HL-60/S4 (cell line): ENCODE data around the gene AGGF1.
"Not testable (repeated sequence)": the region's sequence is repeated elsewhere in the genome, so short reads cannot be mapped to it uniquely, and the experiment has no call there.

Experiments
- in situ Hi-C: fragments of 300-500 bp; cut with MboI; formaldehyde crosslinking; loops from 2 replicates; pipeline ENCODE4 v1.14.3; 2022; ENCODE audit warnings: low sequenced_read_pairs

Gene AGGF1, protein sequence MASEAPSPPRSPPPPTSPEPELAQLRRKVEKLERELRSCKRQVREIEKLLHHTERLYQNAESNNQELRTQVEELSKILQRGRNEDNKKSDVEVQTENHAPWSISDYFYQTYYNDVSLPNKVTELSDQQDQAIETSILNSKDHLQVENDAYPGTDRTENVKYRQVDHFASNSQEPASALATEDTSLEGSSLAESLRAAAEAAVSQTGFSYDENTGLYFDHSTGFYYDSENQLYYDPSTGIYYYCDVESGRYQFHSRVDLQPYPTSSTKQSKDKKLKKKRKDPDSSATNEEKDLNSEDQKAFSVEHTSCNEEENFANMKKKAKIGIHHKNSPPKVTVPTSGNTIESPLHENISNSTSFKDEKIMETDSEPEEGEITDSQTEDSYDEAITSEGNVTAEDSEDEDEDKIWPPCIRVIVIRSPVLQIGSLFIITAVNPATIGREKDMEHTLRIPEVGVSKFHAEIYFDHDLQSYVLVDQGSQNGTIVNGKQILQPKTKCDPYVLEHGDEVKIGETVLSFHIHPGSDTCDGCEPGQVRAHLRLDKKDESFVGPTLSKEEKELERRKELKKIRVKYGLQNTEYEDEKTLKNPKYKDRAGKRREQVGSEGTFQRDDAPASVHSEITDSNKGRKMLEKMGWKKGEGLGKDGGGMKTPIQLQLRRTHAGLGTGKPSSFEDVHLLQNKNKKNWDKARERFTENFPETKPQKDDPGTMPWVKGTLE

GRCh38 chr5:77030097-77031071 lies at the start of gene AGGF1:
Gene AGGF1, plus strand, starts transcription at chr5:77030404. Its CDS starts 363 bp downstream, at chr5:77030767.
- in situ Hi-C loops: no loop called here

- in situ Hi-C loops: no loop called here
Measured at GRCh38 chr5:76980518-76981144, 49.6 kb upstream of the AGGF1 start.

DNA sequence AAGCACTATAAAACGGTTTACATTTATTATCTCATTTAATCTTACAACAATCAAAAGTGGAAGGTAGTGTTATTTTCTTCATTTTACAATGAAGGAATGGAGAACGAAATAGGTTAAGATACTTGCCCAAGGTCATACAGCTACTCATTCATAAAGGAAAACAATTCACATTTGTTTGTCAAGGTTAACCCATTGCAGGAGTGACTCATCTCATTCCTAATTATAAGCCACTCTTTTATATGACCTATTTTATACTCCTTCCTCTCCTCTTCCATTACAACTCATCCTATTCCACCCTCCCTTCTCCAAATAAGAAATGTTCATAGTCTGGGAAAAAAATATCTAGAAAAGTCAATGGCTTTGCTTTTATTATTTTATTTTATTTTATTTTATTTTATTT lies 47.8 kb upstream of the AGGF1 start:
- in situ Hi-C loops: no loop called here

DNA sequence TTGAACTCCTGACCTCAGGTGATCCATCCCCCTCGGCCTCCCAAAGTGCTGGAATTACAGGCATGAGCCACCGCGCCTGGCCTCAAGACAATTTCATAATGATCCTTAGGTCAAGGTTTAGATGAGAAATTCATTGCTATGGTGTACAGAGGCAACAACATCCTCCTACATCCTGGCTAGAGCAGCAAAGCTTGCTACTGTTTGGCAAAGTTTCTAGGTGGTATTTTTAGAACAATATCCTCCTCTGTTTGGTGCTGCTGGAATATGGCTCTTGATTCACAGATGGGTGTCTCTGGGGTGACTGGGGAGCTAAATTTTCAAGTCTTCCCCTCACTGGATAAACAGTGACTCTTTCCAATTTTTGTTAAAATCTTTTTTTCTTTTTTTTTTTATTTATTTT lies 46.7 kb upstream of the AGGF1 start:
- in situ Hi-C loops: no loop called here

DNA sequence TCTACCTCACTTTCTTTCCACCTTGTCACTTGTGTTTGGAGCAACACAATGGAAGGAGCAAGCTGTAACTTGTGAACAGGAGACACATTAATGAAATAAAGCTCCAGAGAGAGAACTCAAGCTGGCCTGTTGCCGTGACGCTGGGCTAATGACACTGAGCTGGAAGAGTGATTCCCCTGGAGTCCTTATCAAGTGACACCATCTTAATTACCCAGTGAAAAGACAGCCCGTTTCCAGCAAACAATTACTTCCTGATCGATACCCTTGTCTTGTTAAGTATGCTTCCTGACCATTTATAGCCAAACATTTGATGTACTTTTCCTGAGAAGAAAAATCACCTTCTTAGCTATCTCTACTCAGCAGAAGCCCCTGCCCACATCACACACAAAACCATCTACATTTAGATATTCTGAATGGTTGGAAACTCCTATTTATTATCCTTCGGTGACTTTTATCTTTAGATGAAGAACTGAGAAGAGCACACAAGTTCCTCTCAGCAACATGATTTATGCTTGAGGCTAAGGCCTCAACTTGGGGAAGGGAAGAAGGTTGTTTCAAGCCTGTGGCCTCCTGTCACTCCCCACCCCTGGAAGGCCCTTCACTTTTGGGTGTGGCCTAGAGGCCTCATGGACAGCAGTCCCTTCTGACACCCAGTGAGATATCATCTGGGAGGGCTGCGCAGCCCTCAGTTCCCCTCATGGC lies 43.2 kb upstream of the AGGF1 start:
- in situ Hi-C loops: no loop called here

DNA sequence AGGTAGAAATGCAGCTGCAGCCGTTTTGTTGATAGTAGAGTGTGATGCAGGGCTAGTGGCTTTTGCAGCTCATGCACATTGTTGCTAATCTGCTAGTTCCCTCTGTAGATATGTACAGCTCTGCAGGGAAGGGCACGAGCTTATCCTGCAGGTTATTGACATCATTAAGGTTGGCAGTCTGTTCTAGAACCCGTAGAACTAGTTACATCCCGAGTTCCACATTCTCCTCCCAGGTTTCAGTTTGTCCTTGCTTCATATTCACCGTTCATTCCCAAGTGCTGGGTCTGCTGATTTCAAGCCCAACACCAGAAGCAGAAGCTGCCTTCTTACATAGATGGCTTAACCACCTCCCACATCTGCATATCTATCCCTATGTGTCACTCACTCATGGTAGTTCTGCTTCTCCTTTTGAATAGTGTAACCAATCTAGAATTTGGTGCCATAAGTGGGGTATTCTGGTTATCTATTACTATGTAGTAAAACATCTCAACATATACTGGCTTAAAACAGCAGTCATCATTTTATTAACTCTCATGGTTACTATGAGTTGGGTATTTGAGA lies 39.2 kb upstream of the AGGF1 start:
- in situ Hi-C loops: no loop called here

DNA sequence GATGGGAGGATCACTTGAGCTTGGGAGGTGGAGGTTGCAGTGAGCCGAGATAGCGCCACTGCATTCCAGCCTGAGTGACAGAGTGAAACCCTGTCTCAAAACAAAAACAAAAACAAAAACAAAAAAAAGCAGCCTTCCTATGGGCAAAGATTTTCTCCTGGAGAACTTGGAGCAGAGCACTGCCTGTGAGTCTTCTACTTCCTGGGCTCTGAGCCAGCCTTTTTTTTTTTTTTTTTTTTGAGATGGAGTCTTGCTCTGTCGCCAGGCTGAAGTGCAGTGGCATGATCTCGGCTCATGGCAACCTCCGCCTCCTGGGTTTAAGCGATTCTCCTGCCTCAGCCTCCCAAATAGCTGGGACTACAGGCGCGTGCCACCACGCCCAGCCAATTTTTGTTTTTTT lies 36.8 kb upstream of the AGGF1 start:
- in situ Hi-C loops: not testable (repeated sequence)

DNA sequence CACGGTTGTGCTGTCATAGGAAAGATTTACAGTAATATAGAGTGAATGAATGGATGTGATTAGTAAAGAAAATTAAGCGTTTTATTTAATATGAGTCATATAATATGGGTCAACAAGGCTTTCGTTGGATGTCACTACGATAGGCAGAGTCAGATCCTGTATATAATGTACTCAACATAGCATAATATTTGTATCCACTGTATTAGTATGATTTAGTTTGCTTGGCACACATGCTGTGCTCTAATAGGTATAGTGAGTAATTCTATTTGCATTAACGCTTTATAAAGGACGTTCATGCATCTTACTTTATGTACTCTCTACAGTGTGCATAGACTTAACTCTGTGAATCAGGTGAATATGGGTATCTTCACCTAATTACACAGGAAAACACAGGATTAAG lies 35.9 kb upstream of the AGGF1 start:
- in situ Hi-C loops: no loop called here

GRCh38 chr5:76998251-76998650 lies 32.0 kb upstream of the AGGF1 start:
- in situ Hi-C loops: not testable (repeated sequence)

GRCh38 chr5:76999451-76999850 lies 30.8 kb upstream of the AGGF1 start:
- in situ Hi-C loops: no loop called here

- in situ Hi-C loops: no loop called here
Measured at GRCh38 chr5:77003246-77003645, 27.0 kb upstream of the AGGF1 start.

DNA sequence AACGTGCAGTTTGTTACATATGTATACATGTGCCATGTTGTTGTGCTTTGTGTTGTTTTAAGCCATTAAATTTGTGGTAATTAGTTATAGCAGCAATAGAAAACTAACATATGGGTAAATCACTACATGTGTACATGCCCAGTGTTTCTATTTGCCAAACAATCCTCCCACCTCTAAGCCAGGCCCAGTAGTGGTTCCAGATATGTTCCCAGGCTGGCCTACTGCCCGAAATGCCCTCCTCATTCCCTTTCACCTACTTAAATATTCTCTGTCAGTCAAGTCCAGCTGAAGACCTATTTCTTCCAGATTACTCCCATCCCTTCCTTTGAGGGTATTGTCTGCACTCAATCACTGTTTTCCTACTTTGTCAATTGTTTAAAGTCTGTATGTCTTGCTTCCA lies 24.1 kb upstream of the AGGF1 start:
- in situ Hi-C loops: no loop called here

- in situ Hi-C loops: no loop called here
Measured at GRCh38 chr5:77008413-77008812, 21.8 kb upstream of the AGGF1 start.

DNA sequence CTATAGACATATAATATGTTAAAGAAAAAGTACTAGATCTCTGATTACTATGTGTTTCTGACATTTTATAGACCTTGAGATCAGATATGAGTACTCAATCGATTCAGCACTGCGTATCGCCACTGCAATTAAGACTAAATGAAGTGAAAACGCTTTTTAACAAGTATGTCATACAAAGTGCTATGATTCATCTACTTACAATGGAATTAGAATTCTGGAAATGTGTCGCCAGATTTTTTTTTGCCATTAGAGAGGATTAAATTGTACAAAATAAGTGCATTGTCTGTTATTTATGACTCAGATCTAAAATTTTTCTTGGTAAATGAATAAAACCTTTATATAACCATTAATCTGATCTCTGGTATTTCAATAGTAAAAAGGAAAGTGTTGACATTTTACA lies 20.0 kb upstream of the AGGF1 start:
- in situ Hi-C loops: no loop called here

DNA sequence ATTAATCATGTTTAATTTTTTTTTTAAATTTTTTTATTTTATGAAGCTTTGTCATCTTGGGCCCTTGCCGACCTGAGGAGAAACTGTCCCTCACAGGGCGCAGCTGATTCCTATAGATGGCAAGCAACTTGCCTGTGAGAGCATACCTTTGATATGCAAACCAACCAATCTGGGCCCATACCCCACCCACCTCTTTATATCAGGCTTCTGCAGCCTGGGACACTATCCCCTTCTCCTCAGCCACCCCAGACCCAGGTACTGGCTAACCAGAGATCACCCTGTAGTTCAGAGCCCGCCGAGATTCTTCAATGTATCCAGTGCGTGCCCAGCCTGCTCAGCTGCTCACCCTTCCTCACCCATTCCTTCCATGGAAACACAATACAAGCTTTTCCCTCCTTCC lies 18.7 kb upstream of the AGGF1 start:
- in situ Hi-C loops: no loop called here

- in situ Hi-C loops: no loop called here
Measured at GRCh38 chr5:77012601-77013000, 17.6 kb upstream of the AGGF1 start.

GRCh38 chr5:77015938-77016569 lies 14.2 kb upstream of the AGGF1 start:
- in situ Hi-C loops: no loop called here

DNA sequence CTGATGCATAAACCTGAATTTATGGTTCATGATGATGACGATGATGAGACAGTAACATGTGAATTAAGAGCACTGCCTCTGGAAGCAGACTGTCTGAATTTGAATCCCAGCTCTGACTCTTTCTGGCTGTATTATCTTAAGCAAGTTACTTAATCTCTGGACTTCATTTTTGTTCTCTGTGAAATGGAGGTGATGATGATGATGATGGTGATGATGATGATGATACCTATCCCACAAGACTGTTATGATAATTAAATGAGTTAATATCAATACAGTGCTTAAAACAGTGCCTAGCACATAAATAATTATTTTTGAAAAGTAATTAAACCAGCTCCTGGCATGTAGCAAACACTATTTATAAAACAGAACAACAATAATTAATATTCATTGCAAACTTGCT lies 13.2 kb upstream of the AGGF1 start:
- in situ Hi-C loops: no loop called here

DNA sequence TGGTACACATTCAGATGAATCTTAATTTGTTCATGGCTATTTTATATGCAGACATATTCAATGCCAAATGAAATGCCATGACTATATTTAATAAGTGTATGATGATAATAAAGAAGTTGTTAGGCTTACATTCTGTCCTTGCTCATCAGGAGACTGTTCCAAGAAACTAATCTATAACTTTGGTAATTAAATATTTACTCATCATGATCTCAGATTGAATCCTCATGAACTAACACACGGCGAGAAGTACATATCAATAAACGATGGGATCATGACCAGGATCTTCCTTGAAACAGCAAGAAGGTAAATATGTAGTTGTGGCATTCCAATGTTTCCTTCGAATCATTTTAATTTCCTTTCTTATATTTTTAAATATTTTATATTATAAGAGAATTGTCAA lies 12.5 kb upstream of the AGGF1 start:
- in situ Hi-C loops: no loop called here
